Natural killer cell (primary cell): ENCODE measurements around the gene MYCBP2. TPM values are rescaled to one million over a fixed set of nuclear protein-coding genes. Genes with fewer than 3 reads are reported as not detected.

Source experiments
- ATAC-seq, 3 donors: fragments of 150-1000 bp in 2 of 3; fragments of 200-7000 bp in 1 of 3; cut with Tn5 transposase; 1 replicate in 1 of 3; 2 replicates in 2 of 3; pipeline ENCODE4 v1.10.0; 2021; ENCODE audit warnings: mild to moderate bottlenecking in 2 of 3, moderate library complexity in 2 of 3
- DNase-seq, 2 donors: peaks; one replicate each; pipeline versions ENCODE4 v3.0.0 to v3.0.0-alpha.2; 2013 to 2021; ENCODE audit warnings: mixed read lengths in 1 of 2
- H3K27ac ChIP-seq: one replicate; pipeline ENCODE4 v1.5.1; 2013; ENCODE audit warnings: mild to moderate bottlenecking, low read length
- H3K27me3 ChIP-seq: one replicate; pipeline ENCODE4 v1.6.1; 2013; ENCODE audit warnings: low read length; ENCODE audit not compliant: control insufficient read depth, insufficient read depth
- H3K36me3 ChIP-seq: one replicate; pipeline ENCODE4 v1.6.1; 2013; ENCODE audit warnings: low read length; ENCODE audit not compliant: control insufficient read depth, insufficient read depth
- H3K4me1 ChIP-seq: one replicate; pipeline ENCODE4 v1.6.1; 2013; ENCODE audit warnings: low read length; ENCODE audit not compliant: control insufficient read depth, insufficient read depth
- H3K4me3 ChIP-seq: one replicate; pipeline ENCODE4 v1.5.1; 2013; ENCODE audit warnings: low read length
- H3K9me3 ChIP-seq: one replicate; pipeline ENCODE4 v1.6.1; 2013; ENCODE audit warnings: low read length; ENCODE audit not compliant: control insufficient read depth, insufficient read depth
- H3K27ac Mint-ChIP-seq, 2 donors: one replicate each; pipeline ENCODE4 v1.8.0; 2022; ENCODE audit warnings: mild to moderate bottlenecking in 2 of 2, mixed read lengths in 2 of 2, moderate library complexity in 1 of 2
- H3K27me3 Mint-ChIP-seq, 2 donors: one replicate each; pipeline ENCODE4 v1.8.0; 2022; ENCODE audit warnings: low read depth in 2 of 2, mixed read lengths in 2 of 2
- H3K36me3 Mint-ChIP-seq: one replicate; pipeline ENCODE4 v1.8.0; 2022; ENCODE audit warnings: mixed read lengths
- H3K4me1 Mint-ChIP-seq, 2 donors: one replicate each; pipeline ENCODE4 v1.8.0; 2022; ENCODE audit warnings: mixed read lengths in 2 of 2
- H3K4me3 Mint-ChIP-seq: one replicate; pipeline ENCODE4 v1.8.0; 2022; ENCODE audit warnings: mild to moderate bottlenecking, moderate library complexity, mixed read lengths
- H3K9me3 Mint-ChIP-seq, 2 donors: one replicate each; pipeline ENCODE4 v1.8.0; 2022; ENCODE audit warnings: mixed read lengths in 2 of 2
- CTCF ChIP-seq: fragments of 200-600 bp; IDR thresholded peaks from one replicate; pipeline ENCODE4 v1.8.0; 2022; ENCODE audit warnings: antibody characterized with exemption
- WGBS: methylation state at CpG from one replicate; pipeline ENCODE4 v1.1.7; 2013; ENCODE audit warnings: missing lambda C conversion rate; ENCODE audit not compliant: insufficient coverage; 5-methylcytosine and 5-hydroxymethylcytosine counted together
- intact Hi-C: fragments of 100-400 bp; cut with micrococcal nuclease; formaldehyde crosslinking; loops from one replicate; pipeline ENCODE4 v1.14.2; 2022
- total RNA-seq, 4 donors: library from RNA; stranded (reverse); fragments of 120-200 nt in 1 of 4; gene quantifications; one replicate each; pipeline versions ENCODE4 v1.2.3 to v1.2.4, GENCODE V29; 2013 to 2022

Gene MYCBP2
- total RNA-seq, 3 donors from 2014 or later (not counting 1 experiment from before 2014, with no cell fraction given), result 119 to 155 (median 147) TPM

GRCh38 chr13:77362166-77362565 lies 35.3 kb upstream of the MYCBP2 start:
- ATAC-seq, result no peak
- TF ChIP-seq CTCF, result no peak
- WGBS, result 83% methylated on average over 1 of the region's 1 CpG
- Mint-ChIP-seq H3K27me3 (peaks cover 2 to 11% of the 10 kb centered on the region in 2 donors), H3K9me3 (no peaks in the 10 kb centered on the region), H3K4me1 (no peaks in the 10 kb centered on the region), H3K36me3 (no peaks in the 10 kb centered on the region), H3K4me3 (no peak overlapping the region), H3K27ac (no peak overlapping the region)
- Histone ChIP-seq H3K27me3 (no peaks in the 10 kb centered on the region), H3K4me1 (no peaks in the 10 kb centered on the region), H3K4me3 (no peak overlapping the region), H3K36me3 (no peaks in the 10 kb centered on the region), H3K9me3 (no peaks in the 10 kb centered on the region), H3K27ac (no peak overlapping the region)
- no peak for DNase-seq
- intact Hi-C loops, result no loop called here

- H3K9me3 Mint-ChIP-seq, result no peaks in the 10 kb centered on the region
- Histone ChIP-seq H3K36me3 (no peaks in the 10 kb centered on the region), H3K4me1 (no peaks in the 10 kb centered on the region), H3K9me3 (no peaks in the 10 kb centered on the region), H3K27me3 (no peaks in the 10 kb centered on the region), H3K27ac (no peak overlapping the region), H3K4me3 (no peak overlapping the region)
- no peaks in the 10 kb centered on the region for H3K36me3 Mint-ChIP-seq
- 62% methylated on average over 3 of the region's 3 CpGs for WGBS
- DNase-seq (no peak), ATAC-seq (no peak)
- H3K27ac Mint-ChIP-seq, result no peak overlapping the region
- no peak for TF ChIP-seq CTCF
- H3K4me3 Mint-ChIP-seq, result no peak overlapping the region
- no peaks in the 10 kb centered on the region for H3K4me1 Mint-ChIP-seq
- intact Hi-C loops, result no loop called here
- H3K27me3 Mint-ChIP-seq, result peaks cover 2 to 10% of the 10 kb centered on the region in 2 donors
These were observed 33.3 kb upstream of the MYCBP2 start for GRCh38 chr13:77360032-77360685.

GRCh38 chr13:77359171-77359570 lies 32.3 kb upstream of the MYCBP2 start:
- no peaks in the 10 kb centered on the region for H3K36me3 Mint-ChIP-seq
- peaks cover 2 to 10% of the 10 kb centered on the region in 2 donors for H3K27me3 Mint-ChIP-seq
- H3K27ac ChIP-seq, result no peak overlapping the region
- DNase-seq (no peak), ATAC-seq (no peak)
- H3K27me3 ChIP-seq, result no peaks in the 10 kb centered on the region
- H3K4me1 ChIP-seq, result no peaks in the 10 kb centered on the region
- H3K4me3 ChIP-seq, result no peak overlapping the region
- no peaks in the 10 kb centered on the region for H3K9me3 Mint-ChIP-seq
- no peaks in the 10 kb centered on the region for H3K9me3 ChIP-seq
- intact Hi-C loops, result no loop called here
- no peak for TF ChIP-seq CTCF
- no peak overlapping the region for H3K4me3 Mint-ChIP-seq
- H3K27ac Mint-ChIP-seq, result no peak overlapping the region
- peaks cover 1 to 2% of the 10 kb centered on the region in 2 donors for H3K4me1 Mint-ChIP-seq
- H3K36me3 ChIP-seq, result no peaks in the 10 kb centered on the region
- WGBS, result 79% methylated on average over 3 of the region's 3 CpGs

GRCh38 chr13:77358001-77358400 lies 31.1 kb upstream of the MYCBP2 start:
- Histone ChIP-seq H3K36me3 (no peaks in the 10 kb centered on the region), H3K9me3 (no peaks in the 10 kb centered on the region), H3K4me1 (no peaks in the 10 kb centered on the region), H3K4me3 (no peak overlapping the region), H3K27ac (no peak overlapping the region), H3K27me3 (no peaks in the 10 kb centered on the region)
- Mint-ChIP-seq H3K4me1 (peaks cover 5 to 10% of the 10 kb centered on the region in 2 donors), H3K4me3 (no peak overlapping the region), H3K27ac (no peak overlapping the region), H3K36me3 (no peaks in the 10 kb centered on the region), H3K9me3 (no peaks in the 10 kb centered on the region), H3K27me3 (peaks cover 2 to 10% of the 10 kb centered on the region in 2 donors)
- ATAC-seq, result no peak
- no peak for DNase-seq
- 71% methylated on average over 1 of the region's 1 CpG for WGBS
- intact Hi-C loops, result no loop called here
- TF ChIP-seq CTCF, result no peak
